GM18517 (cell line): ENCODE measurements around the gene OR51B2.

Experiments used
- ATAC-seq: cut with Tn5 transposase; IDR thresholded peaks from one replicate; pipeline ENCODE4 v1.9.1; 2021; ENCODE audit warnings: mild to moderate bottlenecking, moderate library complexity; ENCODE audit not compliant: unreplicated experiment

The OR51B2 gene

DNA sequence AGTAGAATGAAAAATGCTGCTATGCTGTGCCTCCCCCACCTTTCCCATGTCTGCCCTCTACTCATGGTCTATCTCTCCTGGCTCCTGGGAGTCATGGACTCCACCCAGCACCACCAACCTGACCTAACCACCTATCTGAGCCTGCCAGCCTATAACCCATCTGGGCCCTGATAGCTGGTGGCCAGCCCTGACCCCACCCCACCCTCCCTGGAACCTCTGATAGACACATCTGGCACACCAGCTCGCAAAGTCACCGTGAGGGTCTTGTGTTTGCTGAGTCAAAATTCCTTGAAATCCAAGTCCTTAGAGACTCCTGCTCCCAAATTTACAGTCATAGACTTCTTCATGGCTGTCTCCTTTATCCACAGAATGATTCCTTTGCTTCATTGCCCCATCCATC is 39.5 kb downstream of the OR51B2 start:
- no peak for ATAC-seq

GRCh38 chr11:5283882-5284281 is 40.2 kb downstream of the OR51B2 start:
- ATAC-seq = no peak

DNA sequence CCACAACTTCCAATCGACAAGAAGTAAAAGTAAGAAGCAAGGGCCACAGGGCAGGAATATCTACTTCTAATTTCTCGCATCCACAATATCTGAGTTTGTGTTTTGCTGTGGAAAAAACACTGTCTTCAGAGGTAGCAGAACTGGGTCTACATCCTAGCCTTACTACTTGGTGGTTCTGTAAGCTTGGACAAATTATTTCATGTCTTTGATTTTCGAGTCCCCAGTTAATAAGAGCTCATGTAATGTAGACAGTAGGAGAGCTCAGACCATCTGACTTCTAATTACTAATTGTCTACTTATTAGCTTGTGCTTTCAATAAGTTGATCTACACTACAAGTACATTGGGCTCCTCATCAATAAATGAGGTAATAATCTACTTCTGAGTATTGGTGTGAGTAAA is 41.0 kb downstream of the OR51B2 start:
- no peak for ATAC-seq

DNA sequence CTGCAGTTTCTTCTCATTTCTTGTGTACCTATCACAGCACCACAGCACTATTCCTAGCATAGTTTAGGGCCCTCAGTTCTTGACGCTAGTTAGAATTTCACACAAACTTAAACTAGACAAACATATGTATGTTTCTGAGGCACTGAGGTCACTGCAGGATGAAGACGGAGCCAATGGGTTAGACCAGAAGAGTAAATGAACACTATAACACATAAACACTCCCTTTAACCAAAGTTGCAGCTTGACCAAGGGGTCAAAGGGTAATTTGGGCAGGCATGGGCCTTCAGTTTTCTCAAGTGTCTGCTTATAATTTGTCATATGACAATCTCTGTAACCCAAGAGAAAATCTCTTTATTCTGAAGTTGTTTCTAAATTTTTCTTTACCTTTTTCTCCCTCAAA is 41.5 kb downstream of the OR51B2 start:
- no peak for ATAC-seq

DNA sequence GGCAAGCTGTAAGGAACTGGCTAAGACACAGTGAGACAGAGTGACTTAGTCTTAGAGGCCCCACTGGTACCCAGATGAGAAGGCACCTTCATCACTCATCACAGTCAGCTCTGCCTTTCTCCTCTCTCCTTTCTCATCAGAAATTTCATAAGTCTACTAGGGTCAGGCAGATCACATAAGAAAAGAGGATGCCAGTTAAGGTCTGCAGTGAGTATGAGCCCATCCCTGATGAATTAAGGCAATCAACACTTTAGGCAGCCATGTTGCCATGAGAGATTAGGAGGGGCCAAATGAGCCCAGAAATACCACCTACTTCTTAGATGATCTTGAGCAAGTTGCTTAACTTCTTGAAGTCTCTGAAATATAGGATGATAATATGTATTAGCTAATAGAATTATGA is 42.5 kb downstream of the OR51B2 start:
- no peak for ATAC-seq

DNA sequence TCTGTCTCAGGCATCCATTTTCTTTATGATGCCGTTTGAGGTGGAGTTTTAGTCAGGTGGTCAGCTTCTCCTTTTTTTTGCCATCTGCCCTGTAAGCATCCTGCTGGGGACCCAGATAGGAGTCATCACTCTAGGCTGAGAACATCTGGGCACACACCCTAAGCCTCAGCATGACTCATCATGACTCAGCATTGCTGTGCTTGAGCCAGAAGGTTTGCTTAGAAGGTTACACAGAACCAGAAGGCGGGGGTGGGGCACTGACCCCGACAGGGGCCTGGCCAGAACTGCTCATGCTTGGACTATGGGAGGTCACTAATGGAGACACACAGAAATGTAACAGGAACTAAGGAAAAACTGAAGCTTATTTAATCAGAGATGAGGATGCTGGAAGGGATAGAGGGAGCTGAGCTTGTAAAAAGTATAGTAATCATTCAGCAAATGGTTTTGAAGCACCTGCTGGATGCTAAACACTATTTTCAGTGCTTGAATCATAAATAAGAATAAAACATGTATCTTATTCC is 43.5 kb downstream of the OR51B2 start:
- peak; percentile 90 for ATAC-seq

GRCh38 chr11:5279471-5280090 is 44.5 kb downstream of the OR51B2 start:
- no peak for ATAC-seq

GRCh38 chr11:5277807-5278382 is 46.2 kb downstream of the OR51B2 start:
- no peak for ATAC-seq

DNA sequence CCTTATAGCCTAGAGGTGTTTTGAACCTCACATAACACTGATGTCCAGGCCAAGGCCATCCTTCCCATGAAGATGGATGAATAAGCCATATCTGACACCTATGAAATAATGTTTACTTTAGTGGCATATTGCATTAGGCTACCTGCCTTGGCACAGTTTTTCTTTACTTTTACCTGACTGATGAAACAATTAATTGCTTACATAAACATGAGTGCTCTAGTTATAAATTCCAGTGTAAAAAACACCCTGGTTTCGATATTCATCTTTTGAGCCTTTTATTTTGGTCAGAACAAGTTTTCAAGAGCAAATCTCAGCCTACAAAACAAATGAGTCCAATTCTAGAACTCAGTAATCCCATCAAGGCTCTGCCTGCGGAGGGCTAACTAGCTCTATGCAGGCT is 47.4 kb downstream of the OR51B2 start:
- no peak for ATAC-seq

DNA sequence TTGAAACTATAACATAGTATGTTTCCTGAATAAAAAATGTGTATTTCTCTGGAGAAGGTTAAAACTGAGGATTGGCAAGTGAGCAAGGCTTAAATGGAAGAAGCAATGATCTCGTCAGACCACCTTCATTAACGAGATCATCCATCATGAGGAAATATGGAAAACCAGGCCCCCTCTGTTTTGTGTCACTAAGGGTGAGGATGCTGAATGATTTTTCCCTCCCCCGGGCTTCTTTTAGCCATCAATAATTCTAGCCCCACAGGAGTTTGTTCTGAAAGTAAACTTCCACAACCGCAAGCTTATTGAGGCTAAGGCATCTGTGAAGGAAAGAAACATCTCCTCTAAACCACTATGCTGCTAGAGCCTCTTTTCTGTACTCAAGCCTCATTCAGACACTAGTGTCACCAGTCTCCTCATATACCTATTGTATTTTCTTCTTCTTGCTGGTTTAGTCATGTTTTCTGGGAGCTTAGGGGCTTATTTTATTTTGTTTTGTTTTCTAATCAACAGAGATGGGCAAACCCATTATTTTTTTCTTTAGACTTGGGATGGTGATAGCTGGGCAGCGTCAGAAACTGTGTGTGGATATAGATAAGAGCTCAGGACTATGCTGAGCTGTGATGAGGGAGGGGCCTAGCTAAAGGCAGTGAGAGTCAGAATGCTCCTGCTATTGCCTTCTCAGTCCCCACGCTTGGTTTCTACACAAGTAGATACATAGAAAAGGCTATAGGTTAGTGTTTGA is 48.6 kb downstream of the OR51B2 start:
- no peak for ATAC-seq

DNA sequence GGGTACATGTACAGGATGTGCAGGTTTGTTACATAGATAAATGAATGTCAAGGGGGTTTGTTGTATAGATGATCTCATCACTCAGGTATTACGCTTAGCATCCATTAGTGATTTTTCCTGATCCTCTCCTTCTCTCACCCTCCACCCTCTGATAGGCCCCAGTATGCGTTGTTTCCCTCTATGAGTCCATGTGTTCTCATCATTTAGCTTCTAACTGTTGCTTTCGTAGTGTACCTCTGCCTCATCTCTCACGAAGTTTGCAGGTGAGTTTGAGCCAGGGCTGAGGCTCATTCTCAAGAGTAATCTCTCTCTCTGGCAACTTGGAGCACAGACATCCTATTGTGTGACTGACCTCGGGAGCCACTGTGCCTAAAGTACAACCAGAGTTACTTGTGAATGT is 49.7 kb downstream of the OR51B2 start:
- ATAC-seq = no peak
